Natural killer cell (primary cell): ENCODE results near the gene CNOT3. TPM values are rescaled to one million over a fixed set of nuclear protein-coding genes. Genes with fewer than 3 reads are reported as not detected.

Experiments
- ATAC-seq, 3 donors: fragments of 150-1000 bp in 2 of 3; fragments of 200-7000 bp in 1 of 3; cut with Tn5 transposase; 1 replicate in 1 of 3; 2 replicates in 2 of 3; pipeline ENCODE4 v1.10.0; 2021; ENCODE audit warnings: mild to moderate bottlenecking in 2 of 3, moderate library complexity in 2 of 3
- DNase-seq, 2 donors: peaks; one replicate each; pipeline versions ENCODE4 v3.0.0 to v3.0.0-alpha.2; 2013 to 2021; ENCODE audit warnings: mixed read lengths in 1 of 2
- H3K27ac ChIP-seq: one replicate; pipeline ENCODE4 v1.5.1; 2013; ENCODE audit warnings: mild to moderate bottlenecking, low read length
- H3K27me3 ChIP-seq: one replicate; pipeline ENCODE4 v1.6.1; 2013; ENCODE audit warnings: low read length; ENCODE audit not compliant: control insufficient read depth, insufficient read depth
- H3K36me3 ChIP-seq: one replicate; pipeline ENCODE4 v1.6.1; 2013; ENCODE audit warnings: low read length; ENCODE audit not compliant: control insufficient read depth, insufficient read depth
- H3K4me1 ChIP-seq: one replicate; pipeline ENCODE4 v1.6.1; 2013; ENCODE audit warnings: low read length; ENCODE audit not compliant: control insufficient read depth, insufficient read depth
- H3K4me3 ChIP-seq: one replicate; pipeline ENCODE4 v1.5.1; 2013; ENCODE audit warnings: low read length
- H3K9me3 ChIP-seq: one replicate; pipeline ENCODE4 v1.6.1; 2013; ENCODE audit warnings: low read length; ENCODE audit not compliant: control insufficient read depth, insufficient read depth
- H3K27ac Mint-ChIP-seq, 2 donors: one replicate each; pipeline ENCODE4 v1.8.0; 2022; ENCODE audit warnings: mild to moderate bottlenecking in 2 of 2, mixed read lengths in 2 of 2, moderate library complexity in 1 of 2
- H3K27me3 Mint-ChIP-seq, 2 donors: one replicate each; pipeline ENCODE4 v1.8.0; 2022; ENCODE audit warnings: low read depth in 2 of 2, mixed read lengths in 2 of 2
- H3K36me3 Mint-ChIP-seq: one replicate; pipeline ENCODE4 v1.8.0; 2022; ENCODE audit warnings: mixed read lengths
- H3K4me1 Mint-ChIP-seq, 2 donors: one replicate each; pipeline ENCODE4 v1.8.0; 2022; ENCODE audit warnings: mixed read lengths in 2 of 2
- H3K4me3 Mint-ChIP-seq: one replicate; pipeline ENCODE4 v1.8.0; 2022; ENCODE audit warnings: mild to moderate bottlenecking, moderate library complexity, mixed read lengths
- H3K9me3 Mint-ChIP-seq, 2 donors: one replicate each; pipeline ENCODE4 v1.8.0; 2022; ENCODE audit warnings: mixed read lengths in 2 of 2
- WGBS: methylation state at CpG from one replicate; pipeline ENCODE4 v1.1.7; 2013; ENCODE audit warnings: missing lambda C conversion rate; ENCODE audit not compliant: insufficient coverage; 5-methylcytosine and 5-hydroxymethylcytosine counted together
- intact Hi-C: fragments of 100-400 bp; cut with micrococcal nuclease; formaldehyde crosslinking; loops from one replicate; pipeline ENCODE4 v1.14.2; 2022
- total RNA-seq, 4 donors: library from RNA; stranded (reverse); fragments of 120-200 nt in 1 of 4; gene quantifications; one replicate each; pipeline versions ENCODE4 v1.2.3 to v1.2.4, GENCODE V29; 2013 to 2022
- TF ChIP-seq, protein P1 (sequence below): fragments of 200-600 bp; IDR thresholded peaks from one replicate; pipeline ENCODE4 v1.8.0; 2022; ENCODE audit warnings: antibody characterized with exemption

The CNOT3 gene
- total RNA-seq, 3 donors from 2014 or later (not counting 1 experiment from before 2014, with no cell fraction given): 46.3 to 73.9 (median 51.7) TPM

DNA sequence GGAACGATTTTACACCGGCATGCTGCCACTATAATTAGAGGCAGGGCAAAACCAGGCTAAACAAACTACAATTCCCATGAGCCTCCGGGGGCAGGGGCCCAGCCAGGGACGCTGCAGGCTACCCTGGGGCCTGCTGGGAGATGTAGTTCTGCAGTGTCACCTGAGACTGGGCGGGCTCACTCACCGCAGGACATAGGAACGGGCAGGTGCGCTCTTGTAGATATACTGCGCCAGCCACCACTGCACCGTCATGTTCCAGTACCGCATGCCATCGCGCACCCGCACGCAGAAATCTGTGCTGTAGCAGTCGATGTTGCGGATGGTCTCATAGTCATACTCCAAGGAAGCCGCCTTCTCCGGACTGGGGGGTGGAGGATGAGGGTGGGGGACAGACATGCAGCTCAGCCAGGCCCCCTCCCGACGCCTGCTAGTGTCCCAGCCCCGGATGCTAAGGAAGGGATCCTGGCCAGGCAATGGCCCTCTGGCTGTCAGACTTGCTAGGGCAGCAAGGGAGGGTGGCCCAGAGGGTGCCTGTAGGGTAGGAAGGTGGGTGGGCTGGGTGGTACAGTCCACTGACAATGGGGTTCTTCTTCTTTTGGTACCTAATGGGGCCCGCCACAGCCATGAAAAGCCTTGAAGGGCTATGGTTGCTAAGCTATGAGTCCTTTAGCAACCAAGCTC lies 41.2 kb downstream of the CNOT3 start:
- DNase-seq (peak in 1 of 2 donors; percentile 66), ATAC-seq (peak; percentile 84 to 99 (median 99))
- Histone ChIP-seq H3K9me3 (no peaks in the 10 kb centered on the region), H3K27me3 (no peaks in the 10 kb centered on the region), H3K36me3 (no peaks in the 10 kb centered on the region), H3K27ac (no peak overlapping the region), H3K4me1 (peaks cover under 1% of the 10 kb centered on the region), H3K4me3 (no peak overlapping the region)
- Mint-ChIP-seq H3K27me3 (no peaks in the 10 kb centered on the region), H3K4me3 (no peak overlapping the region), H3K27ac (no peak overlapping the region), H3K9me3 (no peaks in the 10 kb centered on the region), H3K4me1 (no peaks in the 10 kb centered on the region), H3K36me3 (no peaks in the 10 kb centered on the region)
- WGBS: 92% methylated on average over 23 of the region's 23 CpGs
- TF ChIP-seq, protein P1, sequence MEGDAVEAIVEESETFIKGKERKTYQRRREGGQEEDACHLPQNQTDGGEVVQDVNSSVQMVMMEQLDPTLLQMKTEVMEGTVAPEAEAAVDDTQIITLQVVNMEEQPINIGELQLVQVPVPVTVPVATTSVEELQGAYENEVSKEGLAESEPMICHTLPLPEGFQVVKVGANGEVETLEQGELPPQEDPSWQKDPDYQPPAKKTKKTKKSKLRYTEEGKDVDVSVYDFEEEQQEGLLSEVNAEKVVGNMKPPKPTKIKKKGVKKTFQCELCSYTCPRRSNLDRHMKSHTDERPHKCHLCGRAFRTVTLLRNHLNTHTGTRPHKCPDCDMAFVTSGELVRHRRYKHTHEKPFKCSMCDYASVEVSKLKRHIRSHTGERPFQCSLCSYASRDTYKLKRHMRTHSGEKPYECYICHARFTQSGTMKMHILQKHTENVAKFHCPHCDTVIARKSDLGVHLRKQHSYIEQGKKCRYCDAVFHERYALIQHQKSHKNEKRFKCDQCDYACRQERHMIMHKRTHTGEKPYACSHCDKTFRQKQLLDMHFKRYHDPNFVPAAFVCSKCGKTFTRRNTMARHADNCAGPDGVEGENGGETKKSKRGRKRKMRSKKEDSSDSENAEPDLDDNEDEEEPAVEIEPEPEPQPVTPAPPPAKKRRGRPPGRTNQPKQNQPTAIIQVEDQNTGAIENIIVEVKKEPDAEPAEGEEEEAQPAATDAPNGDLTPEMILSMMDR: no peak
- intact Hi-C loops: no loop called here

DNA sequence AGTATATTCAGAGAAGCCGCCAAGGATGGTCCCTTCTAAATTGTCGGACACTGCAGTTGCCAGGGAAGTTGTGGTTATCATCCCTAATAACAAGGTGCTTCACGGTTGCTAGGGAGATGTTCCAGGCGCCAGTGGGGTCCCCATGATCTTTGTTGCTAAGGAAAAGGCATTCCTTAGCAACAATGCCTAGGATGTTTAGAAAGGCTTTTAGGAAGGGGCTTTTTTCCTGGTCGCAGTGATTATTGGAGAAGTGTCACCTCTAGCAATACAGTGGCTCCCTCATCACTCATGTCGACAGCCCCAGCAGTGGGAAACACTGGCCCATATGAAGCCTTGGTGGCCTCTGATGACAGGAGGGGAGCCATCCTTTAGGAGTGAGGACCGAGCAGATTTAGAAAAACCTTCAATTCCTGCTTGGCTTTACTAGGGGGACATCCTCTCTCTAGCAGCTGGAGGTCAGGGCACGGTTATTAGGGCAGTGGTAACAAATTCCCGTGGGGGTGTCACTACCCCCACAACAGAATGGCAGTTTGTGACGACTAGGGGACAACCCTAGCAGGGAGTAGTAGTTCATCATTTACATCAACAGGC lies 41.8 kb downstream of the CNOT3 start:
- Mint-ChIP-seq H3K27me3 (no peaks in the 10 kb centered on the region), H3K9me3 (no peaks in the 10 kb centered on the region), H3K27ac (no peak overlapping the region), H3K4me3 (no peak overlapping the region), H3K36me3 (no peaks in the 10 kb centered on the region), H3K4me1 (no peaks in the 10 kb centered on the region)
- DNase-seq (no peak), ATAC-seq (no peak)
- Histone ChIP-seq H3K4me1 (no peaks in the 10 kb centered on the region), H3K27ac (no peak overlapping the region), H3K4me3 (no peak overlapping the region), H3K27me3 (no peaks in the 10 kb centered on the region), H3K36me3 (no peaks in the 10 kb centered on the region), H3K9me3 (no peaks in the 10 kb centered on the region)
- 95% methylated on average over 10 of the region's 10 CpGs for WGBS
- TF ChIP-seq, protein P1: no peak
- intact Hi-C loops: no loop called here

DNA sequence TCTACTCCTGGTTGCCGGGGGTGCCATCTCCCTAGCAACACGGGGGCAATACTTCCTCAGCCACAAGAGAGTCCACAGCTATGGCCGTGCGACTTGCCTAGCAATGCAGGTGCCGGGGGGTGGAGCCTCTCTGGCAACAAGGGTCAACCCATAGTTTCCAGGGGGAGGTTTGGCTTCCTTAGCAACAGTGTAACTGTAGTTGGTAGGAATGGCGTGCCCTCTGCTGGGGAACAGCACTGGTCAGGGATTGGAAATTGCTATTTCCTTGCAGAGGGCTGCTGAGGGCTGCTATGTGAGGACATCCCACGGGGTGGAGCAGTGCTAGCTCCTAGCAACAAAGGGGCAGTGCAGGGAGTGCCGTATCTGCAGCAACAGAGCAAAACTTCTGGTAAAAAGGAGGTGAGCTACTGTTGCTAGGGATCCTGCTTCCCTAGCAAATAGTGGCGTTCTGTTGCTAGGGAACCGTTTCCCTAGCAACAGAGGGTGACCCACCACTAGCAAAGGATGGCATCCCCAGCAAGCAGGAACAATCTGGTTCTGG lies 42.4 kb downstream of the CNOT3 start:
- Histone ChIP-seq H3K4me3 (no peak overlapping the region), H3K36me3 (no peaks in the 10 kb centered on the region), H3K4me1 (no peaks in the 10 kb centered on the region), H3K9me3 (no peaks in the 10 kb centered on the region), H3K27me3 (no peaks in the 10 kb centered on the region), H3K27ac (no peak overlapping the region)
- intact Hi-C loops: no loop called here
- ATAC-seq (no peak), DNase-seq (no peak)
- TF ChIP-seq, protein P1: no peak
- Mint-ChIP-seq H3K9me3 (no peaks in the 10 kb centered on the region), H3K4me1 (no peaks in the 10 kb centered on the region), H3K4me3 (no peak overlapping the region), H3K27me3 (no peaks in the 10 kb centered on the region), H3K27ac (no peak overlapping the region), H3K36me3 (no peaks in the 10 kb centered on the region)
- 75% methylated on average over 10 of the region's 10 CpGs for WGBS
